Activated CD4-positive, alpha-beta T cell treated with anti-CD3 and anti-CD28 coated beads, Interleukin-2, amount 10 ng/mL, durations not matched to agents 7 days and 5 days (primary cell): ENCODE results near the gene DGKI. TPM values are rescaled to one million over a fixed set of nuclear protein-coding genes. Genes with fewer than 3 reads are reported as not detected.

ENCODE experiments used
- CTCF ChIA-PET: fragments of 350-600 bp; sonication (Branson Sonifier 250); formaldehyde crosslinking; loops from one replicate; lab custom pipeline; 2021; ENCODE audit warnings: antibody characterized with exemption; lab: Charles Lee
- POLR2A ChIA-PET: fragments of 350-600 bp; sonication (Branson Sonifier 250); formaldehyde crosslinking; loops from one replicate; lab custom pipeline; 2021; ENCODE audit warnings: antibody characterized with exemption; lab: Charles Lee
- DNase-seq: peaks from one replicate; pipeline ENCODE4 v3.0.0-alpha.2; 2020
- H3K27ac Mint-ChIP-seq: one replicate; pipeline ENCODE4 v1.8.0; 2021; ENCODE audit warnings: mild to moderate bottlenecking, moderate library complexity, mixed read lengths
- H3K27me3 Mint-ChIP-seq: one replicate; pipeline ENCODE4 v1.8.0; 2021; ENCODE audit warnings: mixed read lengths
- H3K36me3 Mint-ChIP-seq: one replicate; pipeline ENCODE4 v1.8.0; 2021; ENCODE audit warnings: low read depth, mixed read lengths
- H3K4me1 Mint-ChIP-seq: one replicate; pipeline ENCODE4 v1.8.0; 2021; ENCODE audit warnings: mixed read lengths
- H3K4me3 Mint-ChIP-seq: one replicate; pipeline ENCODE4 v1.8.0; 2021; ENCODE audit warnings: mild to moderate bottlenecking, moderate library complexity, mixed read lengths
- H3K9me3 Mint-ChIP-seq: one replicate; pipeline ENCODE4 v1.8.0; 2021; ENCODE audit warnings: mixed read lengths
- total RNA-seq, 2 experiments: library from RNA; stranded (reverse); gene quantifications; one replicate each; pipeline ENCODE4 v1.2.3, GENCODE V29; 2021

DGKI gene
- total RNA-seq, 2 experiments from 2014 or later, result 0.06 to 0.25 TPM

GRCh38 chr7:137755846-137756651, 90.7 kb downstream of the DGKI start:
- ChIA-PET CTCF (no interaction called here), POLR2A (no interaction called here)
- H3K27me3 Mint-ChIP-seq, result peaks cover 6% of the 10 kb centered on the region
- no peaks in the 10 kb centered on the region for H3K4me1 Mint-ChIP-seq
- no peak overlapping the region for H3K27ac Mint-ChIP-seq
- H3K4me3 Mint-ChIP-seq, result no peak overlapping the region
- H3K9me3 Mint-ChIP-seq, result no peaks in the 10 kb centered on the region
- H3K36me3 Mint-ChIP-seq, result no peaks in the 10 kb centered on the region
- DNase-seq, result no peak

- H3K4me1 Mint-ChIP-seq, result no peaks in the 10 kb centered on the region
- H3K4me3 Mint-ChIP-seq, result no peak overlapping the region
- H3K27me3 Mint-ChIP-seq, result peaks cover 6% of the 10 kb centered on the region
- H3K36me3 Mint-ChIP-seq, result no peaks in the 10 kb centered on the region
- no peak for DNase-seq
- H3K27ac Mint-ChIP-seq, result no peak overlapping the region
- POLR2A ChIA-PET, result no interaction called here
- H3K9me3 Mint-ChIP-seq, result no peaks in the 10 kb centered on the region
- CTCF ChIA-PET, result no interaction called here
Observed at GRCh38 chr7:137755427-137755826, 91.3 kb downstream of the DGKI start.

- Mint-ChIP-seq H3K4me1 (no peaks in the 10 kb centered on the region), H3K27me3 (peaks cover 6% of the 10 kb centered on the region), H3K36me3 (no peaks in the 10 kb centered on the region), H3K27ac (no peak overlapping the region), H3K4me3 (no peak overlapping the region), H3K9me3 (no peaks in the 10 kb centered on the region)
- CTCF ChIA-PET, result no interaction called here
- DNase-seq, result no peak
- POLR2A ChIA-PET, result no interaction called here
Observed at GRCh38 chr7:137753948-137754851, 92.6 kb downstream of the DGKI start.

GRCh38 chr7:137753575-137753947, 93.2 kb downstream of the DGKI start:
- H3K4me3 Mint-ChIP-seq, result no peak overlapping the region
- H3K27me3 Mint-ChIP-seq, result peaks cover 6% of the 10 kb centered on the region
- CTCF ChIA-PET, result no interaction called here
- POLR2A ChIA-PET, result no interaction called here
- no peaks in the 10 kb centered on the region for H3K9me3 Mint-ChIP-seq
- no peaks in the 10 kb centered on the region for H3K4me1 Mint-ChIP-seq
- H3K36me3 Mint-ChIP-seq, result no peaks in the 10 kb centered on the region
- DNase-seq, result no peak
- no peak overlapping the region for H3K27ac Mint-ChIP-seq

- POLR2A ChIA-PET, result no interaction called here
- Mint-ChIP-seq H3K4me1 (no peaks in the 10 kb centered on the region), H3K27me3 (peaks cover 6% of the 10 kb centered on the region), H3K27ac (no peak overlapping the region), H3K36me3 (no peaks in the 10 kb centered on the region), H3K4me3 (no peak overlapping the region), H3K9me3 (no peaks in the 10 kb centered on the region)
- no peak for DNase-seq
- CTCF ChIA-PET, result no interaction called here
Observed at GRCh38 chr7:137753067-137753466, 93.7 kb downstream of the DGKI start.

GRCh38 chr7:137751361-137752009, 95.3 kb downstream of the DGKI start:
- H3K36me3 Mint-ChIP-seq, result no peaks in the 10 kb centered on the region
- peaks cover 6% of the 10 kb centered on the region for H3K27me3 Mint-ChIP-seq
- no peak overlapping the region for H3K4me3 Mint-ChIP-seq
- no peak overlapping the region for H3K27ac Mint-ChIP-seq
- POLR2A ChIA-PET, result no interaction called here
- no peak for DNase-seq
- no peaks in the 10 kb centered on the region for H3K4me1 Mint-ChIP-seq
- no peaks in the 10 kb centered on the region for H3K9me3 Mint-ChIP-seq
- CTCF ChIA-PET, result no interaction called here

- no peak for DNase-seq
- Mint-ChIP-seq H3K27me3 (no peaks in the 10 kb centered on the region), H3K36me3 (no peaks in the 10 kb centered on the region), H3K4me3 (no peak overlapping the region), H3K27ac (no peak overlapping the region), H3K4me1 (no peaks in the 10 kb centered on the region), H3K9me3 (no peaks in the 10 kb centered on the region)
- ChIA-PET POLR2A (no interaction called here), CTCF (no interaction called here)
Observed at GRCh38 chr7:137747359-137748031, 99.3 kb downstream of the DGKI start.

GRCh38 chr7:137743021-137743420, 103.8 kb downstream of the DGKI start:
- ChIA-PET CTCF (no interaction called here), POLR2A (no interaction called here)
- no peaks in the 10 kb centered on the region for H3K4me1 Mint-ChIP-seq
- H3K4me3 Mint-ChIP-seq, result no peak overlapping the region
- no peak for DNase-seq
- no peaks in the 10 kb centered on the region for H3K9me3 Mint-ChIP-seq
- no peaks in the 10 kb centered on the region for H3K27me3 Mint-ChIP-seq
- H3K36me3 Mint-ChIP-seq, result no peaks in the 10 kb centered on the region
- H3K27ac Mint-ChIP-seq, result no peak overlapping the region

- Mint-ChIP-seq H3K9me3 (no peaks in the 10 kb centered on the region), H3K36me3 (no peaks in the 10 kb centered on the region), H3K4me3 (no peak overlapping the region), H3K27me3 (no peaks in the 10 kb centered on the region), H3K27ac (no peak overlapping the region), H3K4me1 (no peaks in the 10 kb centered on the region)
- ChIA-PET CTCF (interaction anchor here (1.3 kb wide), 1 partner anchor 12 kb away, joined by 3 read pairs; no protein-coding TSS in a partner anchor), POLR2A (no interaction called here)
- DNase-seq, result no peak
Observed at GRCh38 chr7:137742051-137742450, 104.7 kb downstream of the DGKI start.

- ChIA-PET POLR2A (no interaction called here), CTCF (interaction anchor here (1.3 kb wide), 1 partner anchor 11 kb away, joined by 3 read pairs; no protein-coding TSS in a partner anchor)
- no peaks in the 10 kb centered on the region for H3K36me3 Mint-ChIP-seq
- H3K9me3 Mint-ChIP-seq, result no peaks in the 10 kb centered on the region
- no peak overlapping the region for H3K27ac Mint-ChIP-seq
- no peak for DNase-seq
- no peaks in the 10 kb centered on the region for H3K4me1 Mint-ChIP-seq
- H3K27me3 Mint-ChIP-seq, result no peaks in the 10 kb centered on the region
- H3K4me3 Mint-ChIP-seq, result no peak overlapping the region
Observed at GRCh38 chr7:137741443-137741842, 105.3 kb downstream of the DGKI start.

GRCh38 chr7:137734221-137734620, 112.6 kb downstream of the DGKI start:
- POLR2A ChIA-PET, result no interaction called here
- no peaks in the 10 kb centered on the region for H3K4me1 Mint-ChIP-seq
- DNase-seq, result no peak
- CTCF ChIA-PET, result no interaction called here
- no peak overlapping the region for H3K4me3 Mint-ChIP-seq
- H3K27me3 Mint-ChIP-seq, result no peaks in the 10 kb centered on the region
- H3K27ac Mint-ChIP-seq, result no peak overlapping the region
- H3K36me3 Mint-ChIP-seq, result no peaks in the 10 kb centered on the region
- H3K9me3 Mint-ChIP-seq, result peaks cover 2% of the 10 kb centered on the region

- Mint-ChIP-seq H3K9me3 (peaks cover 2% of the 10 kb centered on the region), H3K27ac (no peak overlapping the region), H3K4me1 (no peaks in the 10 kb centered on the region), H3K36me3 (no peaks in the 10 kb centered on the region), H3K4me3 (no peak overlapping the region), H3K27me3 (no peaks in the 10 kb centered on the region)
- POLR2A ChIA-PET, result no interaction called here
- no peak for DNase-seq
- CTCF ChIA-PET, result interaction anchor here (0.7 kb wide), 1 partner anchor 39 kb away, joined by 3 read pairs; no protein-coding TSS in a partner anchor
Observed at GRCh38 chr7:137732168-137732567, 114.6 kb downstream of the DGKI start.
